GM18505 (cell line): Measurements from ENCODE around the gene KLRF2.
"Not testable (repeated sequence)": the region's sequence is repeated elsewhere in the genome, so short reads cannot be mapped to it uniquely, and the experiment has no call there.

Experiments
- ATAC-seq: cut with Tn5 transposase; IDR thresholded peaks from one replicate; pipeline ENCODE4 v1.9.1; 2021; ENCODE audit not compliant: unreplicated experiment
- POLR2A ChIP-seq: IDR thresholded peaks from 4 replicates; pipeline ENCODE4 v1.6.1; 2011; ENCODE audit warnings: borderline replicate concordance; ENCODE audit not compliant: insufficient read depth, insufficient read length; ENCODE audit errors: extremely low read depth

Gene KLRF2

DNA sequence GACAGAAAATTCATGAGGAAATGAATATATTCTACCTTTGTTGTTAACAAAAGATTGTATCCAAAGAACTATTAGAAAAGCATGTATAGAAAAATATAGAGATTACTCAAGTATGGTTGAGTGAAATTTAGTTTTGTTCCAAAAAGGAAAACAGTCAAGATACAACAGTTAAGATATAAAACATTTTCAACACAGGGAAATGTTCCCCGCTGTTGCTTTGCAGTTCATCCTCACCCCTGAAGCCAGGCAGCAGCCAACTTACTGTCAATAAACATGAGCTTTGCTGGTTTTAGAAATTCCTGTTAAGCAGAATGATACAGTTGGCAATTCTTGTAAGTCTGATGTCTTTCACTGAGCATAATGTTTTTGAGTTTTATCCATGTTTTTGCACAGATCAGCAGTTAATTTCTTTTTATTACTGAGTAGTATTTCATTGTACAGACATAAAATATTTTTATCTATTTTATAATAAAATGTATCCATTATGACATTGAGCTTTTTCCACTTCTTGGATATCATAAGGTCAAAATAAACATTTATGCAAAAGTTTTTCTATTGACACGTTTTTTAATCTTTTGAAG lies 10.9 kb upstream of the KLRF2 start:
- TF ChIP-seq POLR2A, result no peak

DNA sequence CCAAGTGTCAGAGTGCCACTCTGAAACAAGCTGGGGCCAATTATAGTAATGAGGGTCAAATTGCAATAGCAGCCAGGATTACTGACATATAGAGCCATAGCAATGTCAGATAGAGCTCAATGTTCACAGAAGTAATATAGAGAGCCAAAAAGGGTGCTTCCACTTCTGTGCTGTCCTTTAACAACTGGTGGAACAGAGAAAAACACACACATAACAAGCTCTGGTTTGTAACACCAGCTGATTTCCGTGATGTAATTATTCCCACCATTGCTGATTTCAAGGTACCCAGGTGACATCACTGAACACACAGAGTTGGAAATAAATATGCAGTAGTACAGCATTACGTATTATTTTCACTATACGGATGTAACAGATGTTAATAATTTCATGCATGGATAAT lies 9.1 kb upstream of the KLRF2 start:
- no peak for TF ChIP-seq POLR2A
- no peak for ATAC-seq

More for the DNA sequence above, 10.9 kb upstream of the KLRF2 start:
- ATAC-seq, result no peak

DNA sequence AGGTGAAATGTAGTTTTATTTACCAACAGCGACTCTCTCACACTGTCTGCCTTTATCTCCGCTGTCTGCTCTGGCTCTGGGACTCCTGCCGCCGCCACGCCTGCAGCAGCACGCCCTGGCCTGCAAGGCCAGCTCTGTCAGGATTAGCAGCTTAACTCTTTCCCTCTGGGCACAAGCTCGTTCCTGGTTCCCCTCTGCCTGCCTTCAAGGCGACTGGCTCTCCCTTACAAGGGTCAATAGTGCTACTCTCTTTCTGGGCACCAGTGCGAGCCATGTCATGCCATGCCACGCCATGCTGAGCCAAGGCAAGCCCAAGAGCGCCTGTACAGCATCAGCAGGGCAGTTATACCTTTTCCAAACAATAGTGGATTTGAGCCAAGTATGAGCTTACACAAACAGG lies 8.5 kb upstream of the KLRF2 start:
- no peak for TF ChIP-seq POLR2A
- ATAC-seq, result no peak

DNA sequence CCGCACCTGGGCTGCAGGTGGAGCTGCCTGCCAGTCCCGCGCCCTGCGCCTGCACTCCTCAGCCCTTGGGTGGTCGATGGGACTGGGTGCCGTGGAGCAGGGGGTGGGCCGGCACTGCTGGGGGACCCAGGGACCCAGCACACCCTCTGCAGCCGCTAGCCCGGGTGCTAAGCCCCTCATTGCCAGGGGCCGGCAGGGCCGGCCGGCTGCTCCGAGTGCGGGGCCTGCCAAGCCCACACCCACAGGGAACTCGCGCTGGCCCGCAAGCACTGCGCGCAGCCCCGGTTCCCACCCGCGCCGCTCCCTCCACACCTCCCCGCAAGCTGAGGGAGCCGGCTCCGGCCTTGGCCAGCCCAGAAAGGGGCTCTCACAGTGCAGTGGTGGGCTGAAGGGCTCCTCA lies 5.2 kb upstream of the KLRF2 start:
- ATAC-seq, result not testable (repeated sequence)

DNA sequence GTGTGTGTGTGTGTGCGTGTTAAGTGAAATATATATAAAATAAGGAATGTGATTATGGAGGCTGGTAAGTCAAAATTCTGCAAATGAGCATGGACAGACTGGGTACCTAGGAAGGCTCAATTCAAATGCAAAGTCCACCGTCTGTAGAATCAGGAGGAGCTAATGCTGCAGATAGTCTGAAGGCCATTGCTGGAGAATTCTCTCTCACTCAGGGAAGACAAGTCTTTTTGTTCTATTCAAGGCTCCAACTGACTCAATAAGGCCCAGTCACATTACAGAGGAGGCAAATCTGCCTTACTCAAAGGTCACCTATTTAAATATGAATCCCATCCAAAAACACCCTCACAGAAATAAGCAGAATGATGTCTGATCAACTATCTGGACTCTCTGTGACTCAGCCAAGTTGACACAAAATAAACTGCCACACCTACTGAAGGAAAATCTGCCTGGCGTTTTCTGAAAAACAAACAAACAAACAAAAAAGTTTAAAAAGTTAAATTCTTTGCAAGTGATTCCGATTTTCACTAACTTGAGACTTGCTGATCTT lies 684 bp upstream of the KLRF2 start:
- ATAC-seq, result no peak
- no peak for TF ChIP-seq POLR2A

DNA sequence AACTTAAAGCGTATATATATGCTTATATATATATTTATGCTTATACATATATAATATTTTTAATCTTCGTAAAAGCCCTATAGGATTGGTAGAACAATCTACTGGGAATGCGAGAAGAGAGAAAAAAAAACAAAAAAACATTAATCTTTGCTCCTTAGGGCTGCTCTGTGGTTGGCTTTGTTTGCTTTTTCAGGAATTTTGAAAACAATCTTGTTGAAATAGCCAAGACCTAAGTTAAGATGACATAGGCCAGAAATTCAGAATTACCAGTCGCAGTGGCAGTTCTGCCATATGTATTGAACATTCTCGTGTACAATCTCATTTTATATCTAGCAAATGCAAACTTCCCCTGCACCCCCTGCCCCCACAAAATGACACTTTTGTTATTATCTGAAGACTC lies 699 bp downstream of the KLRF2 start:
- ATAC-seq, result no peak
- TF ChIP-seq POLR2A, result no peak

DNA sequence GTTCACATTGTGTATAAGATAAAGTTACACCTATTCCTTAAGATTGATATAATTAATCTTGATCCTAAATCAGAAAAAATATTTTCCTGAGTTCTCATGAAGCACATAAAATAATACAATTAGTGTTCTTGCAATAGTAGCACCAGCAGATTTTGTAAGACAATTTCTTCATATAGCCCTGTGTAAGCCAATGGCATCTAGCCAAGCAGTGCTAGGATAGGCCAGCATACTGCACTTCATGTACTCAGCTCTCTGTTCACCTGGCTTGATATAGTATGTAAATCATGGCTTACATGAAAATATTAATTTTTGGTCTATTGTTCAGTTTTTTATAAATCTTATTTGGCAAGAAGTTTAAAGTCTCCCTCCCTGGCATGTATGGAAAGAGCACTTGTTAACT lies 1.9 kb downstream of the KLRF2 start:
- ATAC-seq, result no peak
- TF ChIP-seq POLR2A, result no peak

DNA sequence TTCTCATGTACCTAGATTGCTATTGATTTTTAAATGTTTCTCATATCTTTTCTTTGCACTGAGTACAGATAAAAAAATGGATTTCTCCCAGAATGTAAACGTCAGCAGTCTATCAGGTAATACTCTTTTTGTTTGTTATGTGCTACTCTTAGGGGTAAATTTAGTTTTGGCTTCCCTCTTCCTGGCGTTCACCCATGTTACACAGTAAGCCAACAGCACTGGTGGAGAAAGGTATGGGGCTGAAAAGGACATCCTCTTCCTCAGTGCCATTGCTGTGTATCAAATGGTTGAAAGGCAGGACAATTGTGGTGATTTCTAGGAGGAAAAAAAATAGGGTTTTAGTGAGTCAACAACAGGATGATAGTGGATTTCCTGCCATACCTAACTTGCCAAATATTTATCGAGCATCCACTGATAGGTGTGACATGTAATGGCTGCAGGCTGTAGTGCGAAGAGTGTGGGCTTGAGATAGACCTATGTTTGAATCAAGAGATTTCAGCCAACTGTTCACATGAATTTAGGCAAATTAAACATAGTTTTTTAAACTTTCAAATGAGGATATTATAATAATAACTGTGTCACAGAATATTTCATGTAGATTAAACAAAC lies 7.5 kb downstream of the KLRF2 start:
- no peak for TF ChIP-seq POLR2A
- no peak for ATAC-seq

DNA sequence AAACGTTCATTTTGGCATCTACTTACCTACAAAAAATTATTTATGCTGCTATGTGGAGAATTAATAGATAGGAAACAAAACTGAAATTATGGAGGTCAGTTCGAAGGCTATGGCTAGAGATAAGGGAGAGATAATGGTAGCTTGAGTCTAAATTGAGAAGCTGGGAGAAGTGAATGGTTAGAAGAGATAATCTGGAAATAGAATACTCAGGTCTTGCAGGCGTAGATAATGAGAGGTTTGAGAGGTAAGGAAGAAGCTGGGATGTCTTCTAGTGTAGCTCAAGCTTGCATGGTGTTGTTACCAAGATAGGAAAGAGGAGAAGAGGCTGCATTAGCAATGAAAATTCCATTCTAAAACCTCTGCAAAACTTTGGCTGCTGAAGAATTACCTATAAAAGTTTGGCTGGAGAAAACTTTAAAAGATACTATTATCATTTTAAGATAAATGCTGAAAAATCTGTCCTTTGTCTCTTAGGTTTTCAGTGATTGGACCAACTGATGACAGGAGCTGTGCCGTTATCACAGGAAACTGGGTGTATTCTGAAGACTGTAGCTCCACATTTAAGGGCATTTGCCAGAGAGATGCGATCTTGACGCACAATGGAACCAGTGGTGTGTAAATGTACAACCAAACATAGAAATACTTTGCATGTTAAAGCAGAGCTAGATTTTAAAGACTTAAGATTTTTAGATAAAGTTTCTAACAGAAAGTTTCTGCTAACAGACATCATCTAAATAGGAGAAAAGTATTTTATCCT lies 14.1 kb downstream of the KLRF2 start:
- no peak for TF ChIP-seq POLR2A
- no peak for ATAC-seq

DNA sequence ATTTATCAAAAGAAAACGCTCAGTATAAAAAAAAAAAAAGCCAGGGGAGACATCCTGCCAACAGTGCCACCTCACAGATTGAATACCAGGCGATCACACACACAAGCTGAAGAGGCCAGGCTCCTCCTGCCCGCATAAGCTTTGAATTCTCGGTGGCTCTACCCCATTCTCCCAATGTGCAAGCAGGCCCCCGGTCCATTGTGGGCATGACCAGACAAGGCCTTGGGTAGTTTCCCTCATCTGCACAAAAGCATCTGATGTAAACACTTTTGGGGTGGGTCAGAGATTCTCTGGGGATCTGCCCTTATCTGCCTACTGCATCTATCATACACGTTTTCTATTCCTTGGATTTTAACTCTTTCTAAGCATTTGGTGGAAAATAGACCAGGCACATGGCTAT lies 16.2 kb downstream of the KLRF2 start:
- no peak for ATAC-seq
- no peak for TF ChIP-seq POLR2A

DNA sequence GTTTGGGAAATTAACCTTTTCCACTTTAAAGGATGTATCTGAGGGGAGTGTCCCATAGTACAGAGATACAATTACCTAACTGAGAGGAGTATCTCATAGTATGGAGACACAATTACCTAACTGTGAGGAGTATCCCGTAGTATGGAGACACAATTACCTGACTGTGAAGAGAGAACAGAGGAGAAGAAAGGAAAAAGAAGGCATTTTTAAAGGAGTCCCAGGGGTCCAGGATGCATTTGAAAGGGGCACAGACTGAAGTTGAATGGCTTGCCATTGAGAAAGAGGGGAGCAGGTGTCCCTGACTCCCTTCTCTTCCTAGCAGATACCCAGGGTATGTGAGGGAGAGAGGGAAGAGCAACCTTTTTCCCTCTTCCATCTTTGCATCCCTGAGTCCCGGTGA lies 17.9 kb downstream of the KLRF2 start:
- TF ChIP-seq POLR2A, result no peak

DNA sequence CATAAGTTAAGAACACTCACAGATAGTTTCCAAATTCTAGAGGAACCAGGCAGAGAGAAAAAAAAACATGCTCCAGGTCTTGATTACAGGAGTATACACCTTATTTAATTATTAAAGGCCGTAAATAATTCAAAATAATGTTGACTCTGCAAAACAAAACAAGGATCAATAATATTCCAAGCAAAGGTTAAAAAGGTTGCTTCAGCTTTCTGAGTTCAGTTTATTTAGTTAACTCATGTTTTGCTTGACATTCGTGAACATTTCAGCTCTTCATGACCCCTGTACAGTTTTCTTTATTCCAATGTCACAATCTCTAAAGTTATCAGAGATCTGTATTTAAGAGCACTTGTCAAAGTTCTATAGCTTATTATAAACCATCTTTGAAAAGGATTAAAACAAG lies 19.6 kb downstream of the KLRF2 start:
- TF ChIP-seq POLR2A, result no peak
- no peak for ATAC-seq

More for the DNA sequence above, 17.9 kb downstream of the KLRF2 start:
- no peak for ATAC-seq

DNA sequence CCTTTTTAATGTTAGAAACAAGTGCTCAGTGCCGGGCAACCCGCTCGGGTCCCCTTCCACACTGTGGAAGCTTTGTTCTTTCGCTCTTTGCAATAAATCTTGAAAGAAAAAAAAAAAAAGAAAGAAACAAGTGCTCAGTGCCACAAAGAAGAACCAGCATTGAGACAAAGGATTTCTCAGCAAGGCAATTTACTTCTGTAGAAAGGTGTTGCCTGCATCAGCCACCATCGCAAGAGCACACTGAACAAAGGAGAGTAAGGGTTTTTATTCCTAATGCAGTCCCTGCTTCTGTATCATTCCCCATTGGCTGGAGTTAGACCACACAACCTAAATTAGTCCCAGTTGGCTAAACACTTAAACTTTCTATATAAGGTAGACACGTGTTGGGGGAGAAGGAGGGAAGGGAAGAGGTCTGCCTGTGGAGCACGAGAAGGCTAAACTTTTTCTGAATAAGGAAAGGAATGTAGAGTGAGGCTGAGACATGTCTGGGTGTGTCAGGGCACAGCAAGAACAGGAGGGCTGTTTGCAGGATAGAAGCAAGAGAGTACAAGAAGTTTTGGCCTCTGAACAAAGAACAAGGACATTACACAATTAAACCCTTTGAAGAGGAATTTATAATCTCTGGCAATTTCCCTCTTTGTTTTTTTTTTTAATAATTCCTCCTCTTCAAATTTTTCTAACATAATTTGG lies 21.4 kb downstream of the KLRF2 start:
- ATAC-seq, result no peak
- no peak for TF ChIP-seq POLR2A
